ENCODE measurements around the gene CTU2. TPM values are rescaled to one million over a fixed set of nuclear protein-coding genes. Genes with fewer than 3 reads are reported as not detected.

Gene CTU2
- total RNA-seq, 2 experiments from 2014 or later, result 31.1 to 40.0 TPM

DNA sequence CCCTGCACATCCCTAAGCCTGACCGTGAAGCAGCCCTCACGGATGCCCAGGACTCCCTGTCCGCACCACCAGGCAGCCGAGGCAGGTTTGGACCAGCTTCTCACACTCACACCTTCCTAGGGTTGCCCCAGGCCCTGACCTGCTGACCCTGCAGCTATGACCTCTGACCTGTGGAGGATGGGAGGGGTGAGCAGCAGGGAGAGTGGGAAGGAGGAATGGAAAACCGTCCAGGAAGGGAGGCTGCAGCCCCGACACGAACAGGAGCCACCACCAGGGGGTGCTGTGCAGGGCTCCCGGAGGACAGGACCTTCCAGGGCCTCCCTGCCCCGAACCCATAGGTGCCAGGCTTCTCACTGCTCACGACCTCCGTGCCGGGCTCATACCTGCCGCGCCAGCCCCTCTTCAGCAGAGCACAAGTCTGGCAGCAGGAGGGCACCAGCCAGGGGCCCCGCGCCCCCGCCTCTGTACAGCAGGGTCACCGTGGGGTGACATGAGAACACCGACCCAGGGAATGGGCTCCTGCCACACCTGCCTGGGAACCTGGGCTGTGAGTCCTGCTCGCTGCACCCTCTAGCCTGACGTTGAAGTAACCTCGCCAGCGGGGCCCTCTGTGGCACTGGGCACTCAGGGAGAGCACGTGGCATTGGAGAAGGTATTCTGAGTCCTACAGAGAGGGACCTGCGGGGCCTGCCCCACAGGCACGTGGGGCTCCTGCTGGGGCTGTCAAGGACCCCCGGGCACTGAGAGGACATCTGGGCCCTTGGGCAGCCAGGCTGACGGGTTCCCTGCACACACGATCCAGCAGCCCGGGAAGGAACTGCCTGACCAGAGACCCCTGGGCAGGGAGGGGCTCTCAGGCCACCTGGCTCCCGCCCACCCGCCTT, 37.6 kb downstream of the CTU2 start:
- H3K27ac Mint-ChIP-seq, result no peak overlapping the region
- H3K4me1 Mint-ChIP-seq, result peaks cover 35% of the 10 kb centered on the region
- no peaks in the 10 kb centered on the region for H3K27me3 Mint-ChIP-seq
- no peak overlapping the region for H3K4me3 Mint-ChIP-seq
- H3K9me3 Mint-ChIP-seq (ENCODE audit: low read depth), result no peaks in the 10 kb centered on the region
- peak; percentile 29 for ATAC-seq
- DNase-seq, result peak; percentile 72
- CTCF ChIA-PET, result interaction anchor here (0.7 to 9.2 kb wide), 17 partner anchors 10 to 114 kb away, joined by 3 to 90 read pairs (median 4); partner anchors contain the start of gene PIEZO1
- no peaks in the 10 kb centered on the region for H3K36me3 Mint-ChIP-seq

DNA sequence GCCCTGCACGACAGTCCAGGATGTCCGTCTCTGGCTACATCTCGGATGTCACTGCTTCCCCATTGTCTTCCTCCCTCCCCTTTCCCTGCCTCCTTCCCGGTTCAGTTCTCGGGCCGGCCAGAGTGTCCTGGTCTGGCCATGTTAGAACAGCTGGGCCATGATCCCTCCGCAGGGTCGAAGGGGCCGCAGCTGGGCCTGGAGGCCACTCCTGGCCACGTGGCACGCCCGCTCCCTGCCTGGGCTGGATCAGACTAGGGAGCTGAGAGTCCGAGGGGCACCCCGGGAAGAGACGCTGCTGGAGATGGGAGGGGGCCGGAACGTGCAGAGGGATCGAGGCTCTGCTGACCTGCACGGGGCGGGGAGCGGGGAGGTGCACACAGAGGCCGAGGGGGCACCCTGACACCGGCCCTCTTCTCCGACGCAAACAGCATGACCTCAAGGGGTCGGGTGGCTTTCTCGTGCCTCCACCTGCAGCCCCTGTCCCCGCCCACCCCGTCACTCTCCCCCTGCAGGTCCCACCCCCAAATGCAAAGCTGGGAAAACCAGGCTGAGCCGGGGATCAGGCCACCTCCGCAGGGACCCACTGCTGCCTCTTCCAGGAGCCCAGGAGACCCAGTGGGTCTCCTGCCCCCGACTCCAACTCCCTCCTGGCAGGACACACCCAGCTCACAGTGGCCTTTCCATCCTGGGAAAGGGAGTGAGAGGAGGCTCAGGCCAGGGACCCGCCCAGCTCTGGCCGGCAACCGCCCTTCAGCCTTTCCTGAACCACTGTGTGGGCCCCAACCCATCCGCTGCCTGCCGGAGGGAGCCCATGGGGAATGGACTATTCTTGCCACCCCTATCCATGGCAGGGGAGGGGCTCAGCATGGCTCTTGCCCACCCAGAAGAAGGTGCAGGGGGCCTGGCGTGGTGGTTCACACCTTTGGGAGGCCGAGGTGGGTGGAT, 38.5 kb downstream of the CTU2 start:
- Mint-ChIP-seq H3K27me3 (no peaks in the 10 kb centered on the region), H3K36me3 (no peaks in the 10 kb centered on the region), H3K4me3 (no peak overlapping the region), H3K9me3 (ENCODE audit: low read depth) (no peaks in the 10 kb centered on the region), H3K4me1 (peaks cover 35% of the 10 kb centered on the region), H3K27ac (no peak overlapping the region)
- ATAC-seq (no peak), DNase-seq (no peak)
- CTCF ChIA-PET, result interaction anchor here (0.6 to 9.2 kb wide), 8 partner anchors 8 to 125 kb away, joined by 3 to 90 read pairs (median 6); no protein-coding TSS in a partner anchor

DNA sequence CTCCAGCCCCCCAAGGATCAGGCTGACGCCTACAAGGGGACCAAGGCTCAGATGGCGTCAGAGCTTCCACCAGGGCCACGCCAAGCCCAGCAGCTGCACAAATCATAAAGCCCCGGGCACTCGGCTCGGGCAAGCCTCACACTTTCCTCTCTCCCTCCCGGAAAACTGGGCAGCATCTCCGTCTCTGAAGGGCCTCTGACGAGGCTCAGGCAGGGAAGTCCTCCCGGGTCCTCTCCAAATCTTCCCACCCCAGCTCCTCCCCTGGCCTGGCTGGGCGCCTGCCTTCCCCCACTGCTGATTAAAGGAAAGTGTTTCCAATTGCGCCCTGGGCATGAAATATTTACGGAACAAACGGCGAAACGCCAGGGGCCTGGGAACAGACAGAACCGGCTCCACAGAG, 40.2 kb downstream of the CTU2 start:
- no peak for DNase-seq
- Mint-ChIP-seq H3K4me1 (peaks cover 35% of the 10 kb centered on the region), H3K9me3 (ENCODE audit: low read depth) (no peaks in the 10 kb centered on the region), H3K27ac (peak overlapping the region; percentile 85), H3K4me3 (no peak overlapping the region), H3K27me3 (no peaks in the 10 kb centered on the region), H3K36me3 (no peaks in the 10 kb centered on the region)
- no peak for ATAC-seq
- CTCF ChIA-PET, result interaction anchor here (0.9 to 9.2 kb wide), 10 partner anchors 9 to 127 kb away, joined by 3 to 90 read pairs (median 4); partner anchors contain the start of genes CDT1 and MVD

DNA sequence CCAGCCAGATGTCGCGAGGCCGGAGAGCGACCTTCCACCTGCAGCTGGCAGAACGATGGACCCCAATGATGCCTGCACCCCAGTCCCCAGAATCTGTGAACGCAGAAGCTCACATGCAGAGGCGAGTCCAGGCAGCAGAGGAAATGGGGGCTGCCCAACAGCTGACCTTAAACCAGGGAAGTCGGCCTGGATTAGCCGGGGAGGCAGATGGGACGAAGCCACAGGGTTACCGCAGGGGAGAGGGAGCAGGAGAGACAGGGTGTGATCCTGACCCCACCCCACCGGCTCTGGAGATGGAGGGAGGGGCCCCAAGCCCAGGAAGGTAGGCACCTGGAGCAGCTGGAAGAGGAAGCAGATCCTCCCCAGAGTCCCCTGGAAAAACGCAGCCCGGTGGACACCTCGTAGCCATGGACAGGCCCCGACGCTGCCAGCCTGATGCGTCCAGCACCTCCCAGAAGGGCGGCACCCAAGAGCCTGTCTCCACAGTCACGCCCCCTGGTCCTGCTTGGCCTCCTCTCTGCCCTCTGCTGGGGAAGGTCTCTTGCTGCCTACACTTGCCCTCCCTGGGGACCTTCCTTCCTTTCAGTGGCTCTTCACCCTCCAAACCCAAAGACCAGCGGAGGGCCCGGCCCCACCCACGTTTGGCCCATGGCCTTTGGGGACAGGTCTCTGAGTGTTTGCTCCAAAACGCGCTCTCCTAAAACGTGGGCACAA, 41.4 kb downstream of the CTU2 start:
- H3K4me1 Mint-ChIP-seq, result peaks cover 35% of the 10 kb centered on the region
- no peak overlapping the region for H3K27ac Mint-ChIP-seq
- no peaks in the 10 kb centered on the region for H3K9me3 Mint-ChIP-seq (ENCODE audit: low read depth)
- peak; percentile 50 for ATAC-seq
- peak; percentile 72 for DNase-seq
- no peaks in the 10 kb centered on the region for H3K27me3 Mint-ChIP-seq
- H3K4me3 Mint-ChIP-seq, result no peak overlapping the region
- no peaks in the 10 kb centered on the region for H3K36me3 Mint-ChIP-seq
- CTCF ChIA-PET, result interaction anchor here (1.0 to 9.2 kb wide), 5 partner anchors 8 to 55 kb away, joined by 3 to 90 read pairs (median 3); partner anchors contain the start of gene CDT1

DNA sequence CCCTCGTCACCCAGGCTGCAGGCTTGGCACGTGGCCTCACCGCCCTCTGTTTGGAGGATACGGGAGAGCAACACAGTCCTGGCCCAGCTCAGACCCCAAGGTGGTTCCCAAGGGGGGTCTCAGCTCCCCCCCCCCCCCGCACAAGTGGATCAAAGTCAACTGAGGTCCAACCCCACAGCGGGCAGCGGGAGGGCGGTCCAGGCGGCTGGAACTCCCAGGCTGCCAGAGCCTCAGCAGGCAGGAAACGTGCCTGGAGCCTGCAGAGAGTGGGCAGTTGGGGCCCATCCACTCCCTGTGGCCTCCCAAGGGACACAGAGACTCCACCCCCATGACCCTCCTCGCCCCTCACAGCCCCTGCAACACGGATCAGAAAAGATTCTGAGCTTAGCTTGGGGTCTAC, 42.1 kb downstream of the CTU2 start:
- Mint-ChIP-seq H3K4me1 (peaks cover 33% of the 10 kb centered on the region), H3K4me3 (no peak overlapping the region), H3K36me3 (no peaks in the 10 kb centered on the region), H3K9me3 (ENCODE audit: low read depth) (no peaks in the 10 kb centered on the region), H3K27me3 (no peaks in the 10 kb centered on the region), H3K27ac (no peak overlapping the region)
- DNase-seq (no peak), ATAC-seq (no peak)
- CTCF ChIA-PET, result interaction anchor here (1.0 to 9.2 kb wide), 3 partner anchors 11 to 32 kb away, joined by 3 to 90 read pairs (median 20); no protein-coding TSS in a partner anchor

DNA sequence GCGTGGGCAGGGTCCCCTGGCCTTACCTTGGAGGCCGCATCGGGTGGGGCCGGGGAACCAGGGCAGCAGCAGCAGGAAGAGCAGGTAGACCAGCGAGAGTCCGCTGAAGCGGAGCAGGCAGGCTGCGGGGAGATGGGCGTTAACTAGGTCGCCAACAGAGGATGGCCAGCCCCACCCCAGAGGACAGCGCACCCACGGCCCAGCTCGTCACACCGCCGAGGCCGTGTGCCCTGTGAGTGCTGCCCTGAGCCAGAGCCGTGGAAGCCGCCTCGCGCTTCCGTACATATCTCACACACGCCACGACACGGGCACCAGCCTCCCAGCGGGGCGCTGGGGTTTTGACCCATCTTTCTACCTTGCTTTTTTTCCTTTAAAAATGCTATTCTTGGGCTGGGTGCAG, 43.1 kb downstream of the CTU2 start:
- no peak overlapping the region for H3K27ac Mint-ChIP-seq
- H3K4me1 Mint-ChIP-seq, result peaks cover 29% of the 10 kb centered on the region
- ATAC-seq (no peak), DNase-seq (no peak)
- no peak overlapping the region for H3K4me3 Mint-ChIP-seq
- no peaks in the 10 kb centered on the region for H3K9me3 Mint-ChIP-seq (ENCODE audit: low read depth)
- no peaks in the 10 kb centered on the region for H3K27me3 Mint-ChIP-seq
- H3K36me3 Mint-ChIP-seq, result no peaks in the 10 kb centered on the region
- CTCF ChIA-PET, result interaction anchor here (2.9 kb wide), 1 partner anchor 12 kb away, joined by 20 read pairs; no protein-coding TSS in a partner anchor

DNA sequence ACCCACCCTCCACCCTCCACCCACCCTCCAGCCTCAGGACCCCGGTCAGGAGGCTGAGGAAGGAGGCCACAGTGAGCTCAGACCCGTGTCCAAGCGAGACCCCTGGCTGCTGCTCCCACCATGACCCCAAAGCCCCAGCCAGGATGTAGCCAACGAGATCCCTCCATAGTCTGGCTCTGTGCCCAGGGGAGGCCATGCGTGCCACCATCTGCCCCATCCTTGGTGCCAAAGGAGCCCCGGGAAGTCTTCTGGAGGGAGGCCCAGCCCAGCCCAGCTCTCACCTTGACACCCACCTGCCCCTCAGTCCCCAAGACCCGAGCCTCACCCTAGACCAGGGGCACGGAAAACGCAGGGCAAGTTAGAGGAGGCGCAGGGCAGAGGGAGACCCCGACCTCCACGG, 44.6 kb downstream of the CTU2 start:
- no peak for ATAC-seq

DNA sequence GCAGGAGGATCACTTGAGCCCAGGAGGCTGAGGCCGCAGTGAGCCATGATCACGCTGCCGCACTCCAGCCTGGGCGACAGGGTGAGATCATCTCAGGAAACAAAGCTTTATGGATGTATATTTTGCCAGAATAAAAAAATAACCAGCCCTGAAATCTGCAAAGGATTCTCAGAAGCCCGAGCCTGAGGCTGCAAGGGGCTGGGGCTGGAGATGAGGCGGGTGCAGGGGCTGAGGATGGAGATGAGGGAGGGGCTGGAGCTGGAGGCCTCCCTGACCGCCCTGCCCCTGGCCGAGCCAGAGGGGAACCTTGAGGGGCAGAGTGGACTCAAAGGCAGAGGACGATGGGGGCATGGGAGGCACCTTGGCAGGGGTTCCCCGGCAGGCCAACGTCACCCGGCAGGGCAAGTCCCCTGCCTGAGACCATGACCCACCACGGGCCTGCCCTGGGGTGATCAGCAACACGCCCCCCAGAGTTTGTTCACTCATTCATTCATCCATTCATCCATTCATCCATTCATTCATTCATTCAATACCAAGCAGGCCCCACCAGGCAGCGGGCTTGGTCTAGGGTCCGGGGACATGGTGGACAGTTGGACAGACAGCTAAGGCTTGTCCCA, 46.2 kb downstream of the CTU2 start:
- no peak overlapping the region for H3K4me3 Mint-ChIP-seq
- no peaks in the 10 kb centered on the region for H3K9me3 Mint-ChIP-seq (ENCODE audit: low read depth)
- H3K27me3 Mint-ChIP-seq, result no peaks in the 10 kb centered on the region
- H3K27ac Mint-ChIP-seq, result no peak overlapping the region
- DNase-seq (no peak), ATAC-seq (no peak)
- CTCF ChIA-PET, result interaction anchor here (2.6 kb wide), 1 partner anchor 15 kb away, joined by 12 read pairs; no protein-coding TSS in a partner anchor
- H3K4me1 Mint-ChIP-seq, result peaks cover 12% of the 10 kb centered on the region
- H3K36me3 Mint-ChIP-seq, result no peaks in the 10 kb centered on the region

More for the DNA sequence above, 44.6 kb downstream of the CTU2 start:
- no peaks in the 10 kb centered on the region for H3K36me3 Mint-ChIP-seq
- peaks cover 22% of the 10 kb centered on the region for H3K4me1 Mint-ChIP-seq
- H3K9me3 Mint-ChIP-seq (ENCODE audit: low read depth), result no peaks in the 10 kb centered on the region
- DNase-seq, result no peak
- no peak overlapping the region for H3K4me3 Mint-ChIP-seq
- CTCF ChIA-PET, result interaction anchor here (1.5 to 2.6 kb wide), 2 partner anchors 13 to 15 kb away, joined by 3 to 12 read pairs; no protein-coding TSS in a partner anchor
- H3K27ac Mint-ChIP-seq, result no peak overlapping the region
- no peaks in the 10 kb centered on the region for H3K27me3 Mint-ChIP-seq

DNA sequence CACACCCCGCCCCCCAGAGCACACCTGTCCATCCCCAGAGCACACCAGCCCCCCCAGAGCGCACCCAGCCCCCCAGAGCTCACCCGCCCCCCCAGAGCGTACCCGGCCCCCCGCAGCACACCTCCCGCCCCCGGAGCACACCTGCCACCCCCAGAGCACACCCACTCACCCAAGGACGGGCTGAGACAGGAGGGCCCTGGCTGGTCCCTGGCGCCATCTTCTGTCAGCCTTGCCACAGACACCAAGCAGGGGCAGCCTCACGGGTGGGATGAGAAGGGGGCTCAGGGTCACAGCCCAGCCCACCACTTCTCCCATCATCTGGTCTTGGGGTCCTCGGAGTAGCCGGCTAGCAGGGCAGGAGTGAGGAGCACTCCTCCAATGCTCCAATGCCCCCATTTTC, 46.9 kb downstream of the CTU2 start:
- H3K27ac Mint-ChIP-seq, result no peak overlapping the region
- no peaks in the 10 kb centered on the region for H3K36me3 Mint-ChIP-seq
- peaks cover 12% of the 10 kb centered on the region for H3K4me1 Mint-ChIP-seq
- no peak for DNase-seq
- no peak overlapping the region for H3K4me3 Mint-ChIP-seq
- no peaks in the 10 kb centered on the region for H3K27me3 Mint-ChIP-seq
- ATAC-seq, result no peak
- H3K9me3 Mint-ChIP-seq (ENCODE audit: low read depth), result no peaks in the 10 kb centered on the region
- CTCF ChIA-PET, result interaction anchor here (0.8 to 7.0 kb wide), 4 partner anchors 8 to 31 kb away, joined by 3 to 40 read pairs (median 4); no protein-coding TSS in a partner anchor

DNA sequence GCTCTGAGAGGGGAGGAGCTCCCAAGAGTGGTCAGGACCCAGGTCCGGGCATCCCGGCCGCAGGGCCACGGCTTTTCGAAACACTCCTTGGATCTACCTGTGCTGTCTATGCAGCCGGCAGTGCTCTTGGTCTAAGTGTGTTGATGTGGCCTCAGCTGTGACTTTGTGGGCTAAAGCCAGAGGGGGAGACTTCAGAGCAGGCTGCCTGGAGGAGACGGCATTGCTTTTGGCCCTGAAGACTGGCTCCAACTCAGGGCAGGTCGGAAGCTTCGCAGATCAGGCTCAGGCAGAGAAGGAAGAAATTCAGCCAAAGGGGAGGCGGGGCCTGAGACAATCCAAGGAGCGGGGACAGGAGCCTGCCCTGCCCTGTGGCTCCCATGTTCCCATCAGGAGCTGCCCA, 47.3 kb downstream of the CTU2 start:
- ATAC-seq, result no peak
- no peaks in the 10 kb centered on the region for H3K27me3 Mint-ChIP-seq
- CTCF ChIA-PET, result interaction anchor here (0.8 to 7.0 kb wide), 5 partner anchors 8 to 30 kb away, joined by 3 to 40 read pairs (median 4); no protein-coding TSS in a partner anchor
- peaks cover 15% of the 10 kb centered on the region for H3K4me1 Mint-ChIP-seq
- H3K4me3 Mint-ChIP-seq, result no peak overlapping the region
- peaks cover under 1% of the 10 kb centered on the region for H3K36me3 Mint-ChIP-seq
- no peak for DNase-seq
- H3K9me3 Mint-ChIP-seq (ENCODE audit: low read depth), result no peaks in the 10 kb centered on the region
- H3K27ac Mint-ChIP-seq, result peak overlapping the region; percentile 32

DNA sequence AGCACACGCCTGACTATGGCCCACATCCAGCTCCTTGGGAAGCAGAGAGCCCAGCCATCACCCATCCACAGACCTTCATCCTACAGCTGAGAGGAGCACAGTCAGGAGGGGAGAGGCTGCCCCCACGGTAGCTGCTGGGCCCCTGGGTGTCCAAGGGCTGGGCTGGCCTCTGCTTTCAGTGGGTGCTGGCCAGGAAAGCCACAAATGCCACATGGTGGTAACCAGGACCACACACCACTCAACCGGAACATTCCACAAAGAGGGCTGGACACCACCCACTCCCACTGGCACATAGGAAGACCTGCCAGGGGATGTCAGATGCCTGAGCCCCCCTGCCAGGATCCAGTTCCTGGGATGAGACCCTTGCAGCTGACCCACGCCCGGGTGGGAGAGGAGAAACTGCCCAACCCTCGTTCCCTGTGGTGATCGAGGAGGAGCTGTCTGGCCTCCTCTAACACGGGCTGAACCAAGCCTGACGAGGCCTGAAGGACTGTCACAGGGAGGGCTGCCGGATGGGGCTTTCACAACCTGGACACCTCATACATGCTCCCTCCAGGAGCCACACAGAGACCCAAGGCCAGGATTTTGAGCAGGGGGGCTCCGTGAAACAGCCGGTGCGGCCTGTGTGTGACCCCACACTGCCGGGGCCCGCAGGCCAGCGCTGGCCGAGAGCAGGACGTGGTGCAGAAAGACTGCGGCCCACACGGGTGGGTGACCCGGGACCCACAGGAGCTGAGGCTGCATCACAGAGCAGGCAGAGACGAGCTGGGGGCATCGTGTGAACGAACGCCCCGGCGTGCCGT, 48.0 kb downstream of the CTU2 start:
- H3K27me3 Mint-ChIP-seq, result no peaks in the 10 kb centered on the region
- peaks cover 22% of the 10 kb centered on the region for H3K4me1 Mint-ChIP-seq
- no peak overlapping the region for H3K4me3 Mint-ChIP-seq
- CTCF ChIA-PET, result interaction anchor here (0.8 to 7.0 kb wide), 5 partner anchors 9 to 29 kb away, joined by 3 to 40 read pairs (median 4); no protein-coding TSS in a partner anchor
- ATAC-seq, result no peak
- H3K27ac Mint-ChIP-seq, result no peak overlapping the region
- no peak for DNase-seq
- H3K36me3 Mint-ChIP-seq, result peaks cover 1% of the 10 kb centered on the region
- no peaks in the 10 kb centered on the region for H3K9me3 Mint-ChIP-seq (ENCODE audit: low read depth)
